ENCODE measurements around the gene EMC10.
"Not testable (repeated sequence)": the region's sequence is repeated elsewhere in the genome, so short reads cannot be mapped to it uniquely, and the experiment has no call there.

The EMC10 gene

GRCh38 chr19:50451223-50451534 lies 25.1 kb upstream of the EMC10 start:
- DNase-seq (ENCODE audit: low read depth), result no peak

GRCh38 chr19:50453243-50453642 lies 23.1 kb upstream of the EMC10 start:
- DNase-seq (ENCODE audit: low read depth), result no peak

GRCh38 chr19:50455992-50456391 lies 20.3 kb upstream of the EMC10 start:
- no peak for DNase-seq (ENCODE audit: low read depth)

GRCh38 chr19:50457300-50457699 lies 19.0 kb upstream of the EMC10 start:
- no peak for DNase-seq (ENCODE audit: low read depth)

- DNase-seq (ENCODE audit: low read depth), result no peak
Measured at GRCh38 chr19:50458396-50459066, 17.8 kb upstream of the EMC10 start.

- DNase-seq (ENCODE audit: low read depth), result no peak
Measured at GRCh38 chr19:50459067-50459456, 17.2 kb upstream of the EMC10 start.

- no peak for DNase-seq (ENCODE audit: low read depth)
Measured at GRCh38 chr19:50459638-50460037, 16.7 kb upstream of the EMC10 start.

- peak; percentile 6 for DNase-seq (ENCODE audit: low read depth)
Measured at GRCh38 chr19:50460161-50460765, 16.0 kb upstream of the EMC10 start.

GRCh38 chr19:50461066-50461875 lies 15.0 kb upstream of the EMC10 start:
- DNase-seq (ENCODE audit: low read depth), result peak; percentile 53

- no peak for DNase-seq (ENCODE audit: low read depth)
Measured at GRCh38 chr19:50462970-50463369, 13.3 kb upstream of the EMC10 start.

GRCh38 chr19:50464348-50464747 lies 12.0 kb upstream of the EMC10 start:
- DNase-seq (ENCODE audit: low read depth), result no peak

GRCh38 chr19:50465000-50465399 lies 11.3 kb upstream of the EMC10 start:
- no peak for DNase-seq (ENCODE audit: low read depth)

- DNase-seq (ENCODE audit: low read depth), result no peak
Measured at GRCh38 chr19:50465986-50466705, 10.2 kb upstream of the EMC10 start.

GRCh38 chr19:50466706-50467039 lies 9.6 kb upstream of the EMC10 start:
- no peak for DNase-seq (ENCODE audit: low read depth)

- DNase-seq (ENCODE audit: low read depth), result no peak
Measured at GRCh38 chr19:50467566-50467965, 8.7 kb upstream of the EMC10 start.

GRCh38 chr19:50468818-50469217 lies 7.5 kb upstream of the EMC10 start:
- DNase-seq (ENCODE audit: low read depth), result no peak

- DNase-seq (ENCODE audit: low read depth), result not testable (repeated sequence)
Measured at GRCh38 chr19:50473336-50473735, 3.0 kb upstream of the EMC10 start.

- DNase-seq (ENCODE audit: low read depth), result no peak
Measured at GRCh38 chr19:50475101-50475568, 1.2 kb upstream of the EMC10 start.

GRCh38 chr19:50475736-50476223 lies 527 bp upstream of the EMC10 start:
- DNase-seq (ENCODE audit: low read depth), result no peak

- DNase-seq (ENCODE audit: low read depth), result no peak
Measured at GRCh38 chr19:50476907-50477238, 566 bp downstream of the EMC10 start.

- DNase-seq (ENCODE audit: low read depth), result no peak
Measured at GRCh38 chr19:50477751-50478515, 1.6 kb downstream of the EMC10 start.

Measured in amniotic epithelial cell (primary cell).